Fibroblast of villous mesenchyme (primary cell): Measurements from ENCODE around the gene PCBP3. TPM values are rescaled to one million over a fixed set of nuclear protein-coding genes. Genes with fewer than 3 reads are reported as not detected.
"Not testable (repeated sequence)": the region's sequence is repeated elsewhere in the genome, so short reads cannot be mapped to it uniquely, and the experiment has no call there.

Experiments
- DNase-seq: peaks from one replicate; pipeline ENCODE4 v3.0.0-alpha.2; 2010; ENCODE audit warnings: low read depth
- H3K4me3 ChIP-seq: 2 replicates; pipeline ENCODE4 v1.5.1; 2011; ENCODE audit warnings: low read depth, mild to moderate bottlenecking, low read length
- CTCF ChIP-seq: IDR thresholded peaks from 2 replicates; pipeline ENCODE4 v1.5.1; 2012; ENCODE audit warnings: low read depth, mild to moderate bottlenecking, low read length; ENCODE audit not compliant: insufficient read depth
- total RNA-seq: library from RNA; depleted of rRNA; stranded (reverse); fragments of >200 nt; gene quantifications from 2 replicates; pipeline ENCODE4 v1.2.3, GENCODE V29; 2012

Gene PCBP3
- total RNA-seq, 1 donor: 1.3 TPM

- H3K4me3 ChIP-seq: peak overlapping the region; percentile 18
- no peak for TF ChIP-seq CTCF
- no peak for DNase-seq
Observed at GRCh38 chr21:45642122-45642813, 1.3 kb upstream of the PCBP3 start.

- peak overlapping the region; percentile 55 for H3K4me3 ChIP-seq
- DNase-seq: no peak
- TF ChIP-seq CTCF: no peak
Observed at GRCh38 chr21:45644041-45644906, 749 bp downstream of the PCBP3 start.

- TF ChIP-seq CTCF: no peak
- DNase-seq: no peak
- no peak overlapping the region for H3K4me3 ChIP-seq
Observed at GRCh38 chr21:45651921-45652320, 8.4 kb downstream of the PCBP3 start.

GRCh38 chr21:45655124-45655523, 11.6 kb downstream of the PCBP3 start:
- no peak for TF ChIP-seq CTCF
- DNase-seq: peak; percentile 80
- H3K4me3 ChIP-seq: no peak overlapping the region

GRCh38 chr21:45656114-45656513, 12.6 kb downstream of the PCBP3 start:
- DNase-seq, H3K4me3 ChIP-seq: not testable (repeated sequence)

- not testable (repeated sequence) for H3K4me3 ChIP-seq, DNase-seq
Observed at GRCh38 chr21:45661913-45662622, 18.5 kb downstream of the PCBP3 start.

GRCh38 chr21:45662623-45663245, 19.2 kb downstream of the PCBP3 start:
- not testable (repeated sequence) for DNase-seq, H3K4me3 ChIP-seq

GRCh38 chr21:45669382-45669781, 25.9 kb downstream of the PCBP3 start:
- no peak for DNase-seq
- no peak for TF ChIP-seq CTCF
- H3K4me3 ChIP-seq: no peak overlapping the region
